Type B pancreatic cell (in vitro differentiated cells): ENCODE data around the gene RAP2A. TPM values are rescaled to one million over a fixed set of nuclear protein-coding genes. Genes with fewer than 3 reads are reported as not detected.

Experiments used
- DNase-seq: peaks from one replicate; pipeline ENCODE4 v3.0.0; 2021; ENCODE audit warnings: mixed read lengths; ENCODE audit not compliant: unreplicated experiment; ENCODE audit errors: extremely low spot score
- H3K27ac Mint-ChIP-seq: 2 replicates; pipeline ENCODE4 v1.8.0; 2021; ENCODE audit warnings: mild to moderate bottlenecking, mixed read lengths
- H3K27me3 Mint-ChIP-seq: 2 replicates; pipeline ENCODE4 v1.8.0; 2021; ENCODE audit warnings: mixed read lengths
- H3K36me3 Mint-ChIP-seq: 2 replicates; pipeline ENCODE4 v1.8.0; 2021; ENCODE audit warnings: mixed read lengths
- H3K4me1 Mint-ChIP-seq: one replicate; pipeline ENCODE4 v1.8.0; 2021; ENCODE audit warnings: mixed read lengths; ENCODE audit not compliant: unreplicated experiment
- H3K4me3 Mint-ChIP-seq: 2 replicates; pipeline ENCODE4 v1.8.0; 2021; ENCODE audit warnings: mild to moderate bottlenecking, mixed read lengths
- H3K9me3 Mint-ChIP-seq: 2 replicates; pipeline ENCODE4 v1.8.0; 2021; ENCODE audit warnings: mixed read lengths
- total RNA-seq: library from RNA; stranded (reverse); gene quantifications from 2 replicates; pipeline ENCODE4 v1.2.1, GENCODE V29; 2021; ENCODE audit warnings: low replicate concordance
- TF ChIP-seq, protein P1 (sequence below): fragments of 200-600 bp; sonication (generic); conservative IDR thresholded peaks from 2 replicates; pipeline ENCODE4 v1.5.0; 2021; ENCODE audit warnings: antibody characterized with exemption, mild to moderate bottlenecking

Gene RAP2A
- total RNA-seq, 1 donor from 2014 or later: 37.5 TPM

DNA sequence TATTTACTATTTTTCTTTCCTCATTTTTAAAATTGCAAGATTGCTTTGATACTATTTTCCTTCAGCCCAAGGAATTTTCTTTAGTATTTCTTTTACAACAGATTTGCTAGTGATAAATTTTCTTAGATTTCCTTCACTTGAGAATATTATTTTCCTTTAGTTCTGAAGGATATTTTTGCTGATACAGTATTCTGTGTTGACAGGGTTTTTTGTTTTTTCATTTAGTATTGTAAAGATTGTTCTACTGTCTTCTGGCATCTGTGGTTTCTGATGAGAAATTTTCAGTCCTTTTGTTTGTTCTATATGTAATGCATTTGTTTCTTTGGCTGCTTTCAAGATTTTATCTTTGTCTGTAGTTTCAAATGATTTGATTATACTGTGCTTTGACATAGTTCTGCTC is 20.7 kb downstream of the RAP2A start:
- TF ChIP-seq, protein P1, sequence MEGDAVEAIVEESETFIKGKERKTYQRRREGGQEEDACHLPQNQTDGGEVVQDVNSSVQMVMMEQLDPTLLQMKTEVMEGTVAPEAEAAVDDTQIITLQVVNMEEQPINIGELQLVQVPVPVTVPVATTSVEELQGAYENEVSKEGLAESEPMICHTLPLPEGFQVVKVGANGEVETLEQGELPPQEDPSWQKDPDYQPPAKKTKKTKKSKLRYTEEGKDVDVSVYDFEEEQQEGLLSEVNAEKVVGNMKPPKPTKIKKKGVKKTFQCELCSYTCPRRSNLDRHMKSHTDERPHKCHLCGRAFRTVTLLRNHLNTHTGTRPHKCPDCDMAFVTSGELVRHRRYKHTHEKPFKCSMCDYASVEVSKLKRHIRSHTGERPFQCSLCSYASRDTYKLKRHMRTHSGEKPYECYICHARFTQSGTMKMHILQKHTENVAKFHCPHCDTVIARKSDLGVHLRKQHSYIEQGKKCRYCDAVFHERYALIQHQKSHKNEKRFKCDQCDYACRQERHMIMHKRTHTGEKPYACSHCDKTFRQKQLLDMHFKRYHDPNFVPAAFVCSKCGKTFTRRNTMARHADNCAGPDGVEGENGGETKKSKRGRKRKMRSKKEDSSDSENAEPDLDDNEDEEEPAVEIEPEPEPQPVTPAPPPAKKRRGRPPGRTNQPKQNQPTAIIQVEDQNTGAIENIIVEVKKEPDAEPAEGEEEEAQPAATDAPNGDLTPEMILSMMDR: no peak
- Mint-ChIP-seq H3K27me3 (no peaks in the 10 kb centered on the region), H3K4me1 (peaks cover 6% of the 10 kb centered on the region), H3K4me3 (no peak overlapping the region), H3K36me3 (peaks cover 36% of the 10 kb centered on the region), H3K27ac (no peak overlapping the region), H3K9me3 (peaks cover 17% of the 10 kb centered on the region)
- DNase-seq: no peak

DNA sequence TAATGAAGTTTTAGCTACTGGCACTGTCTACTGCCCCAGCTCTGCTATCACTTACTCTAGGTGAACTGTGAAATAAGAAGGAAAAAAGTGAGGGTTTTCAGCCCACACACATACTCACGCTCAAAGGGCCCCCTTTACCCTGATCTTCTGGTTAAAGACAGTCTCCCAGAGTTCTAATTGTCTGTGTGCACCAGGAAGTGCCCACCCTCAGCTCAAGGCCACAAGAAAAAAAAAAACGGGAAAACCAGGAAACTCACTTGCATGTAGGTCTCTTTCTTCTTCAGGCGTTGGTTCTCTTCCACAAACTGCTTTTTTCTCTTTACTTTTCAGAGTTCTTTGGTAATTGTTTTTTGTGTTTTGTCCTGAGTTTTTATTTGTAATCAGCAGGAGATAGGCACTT is 22.1 kb downstream of the RAP2A start:
- no peaks in the 10 kb centered on the region for H3K27me3 Mint-ChIP-seq
- H3K9me3 Mint-ChIP-seq: peaks cover 17% of the 10 kb centered on the region
- H3K36me3 Mint-ChIP-seq: peaks cover 45% of the 10 kb centered on the region
- no peak overlapping the region for H3K4me3 Mint-ChIP-seq
- TF ChIP-seq, protein P1: no peak
- H3K27ac Mint-ChIP-seq: no peak overlapping the region
- H3K4me1 Mint-ChIP-seq: peaks cover 17% of the 10 kb centered on the region
- DNase-seq: no peak

- Mint-ChIP-seq H3K27me3 (no peaks in the 10 kb centered on the region), H3K9me3 (peaks cover 11% of the 10 kb centered on the region), H3K36me3 (peaks cover 46% of the 10 kb centered on the region), H3K27ac (no peak overlapping the region), H3K4me3 (no peak overlapping the region), H3K4me1 (peaks cover 17% of the 10 kb centered on the region)
- DNase-seq: no peak
- TF ChIP-seq, protein P1: no peak
Measured at GRCh38 chr13:97459215-97459777, 25.3 kb downstream of the RAP2A start.

DNA sequence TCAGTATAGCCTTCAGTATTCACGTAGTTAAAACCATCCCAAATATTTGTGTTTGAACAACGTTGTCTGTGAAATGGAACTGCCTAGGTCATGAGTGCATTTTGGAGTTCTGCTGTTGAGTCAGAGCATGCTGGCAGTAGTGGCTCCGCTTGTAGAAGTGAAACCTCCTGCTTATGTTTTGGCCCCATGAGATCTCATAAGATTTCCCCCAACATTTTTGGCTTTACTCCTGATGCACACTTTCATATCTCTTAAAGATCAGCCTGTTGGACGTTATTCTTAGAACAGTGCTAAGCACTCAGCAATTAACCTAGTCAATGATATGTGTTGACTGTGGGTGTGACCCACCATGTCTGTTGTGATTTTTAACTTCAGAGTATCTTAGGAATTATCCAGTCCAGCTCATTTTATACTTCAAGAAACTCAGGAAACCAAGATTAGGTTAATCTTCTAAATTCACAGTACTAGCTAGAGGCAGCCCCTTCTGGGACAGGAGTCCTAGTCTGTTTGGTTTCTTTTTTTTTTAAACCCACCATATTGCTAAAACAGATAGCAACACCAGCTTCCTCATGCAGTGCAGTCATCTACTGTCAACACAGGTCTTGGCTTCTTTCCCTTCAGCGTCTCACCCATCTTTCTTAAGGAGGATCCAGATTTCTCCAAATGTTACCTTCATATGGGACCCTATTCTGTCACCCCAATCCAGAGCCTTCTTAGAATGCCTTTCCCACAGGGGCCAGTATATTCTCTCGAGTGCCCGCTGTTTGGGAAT is 26.2 kb downstream of the RAP2A start:
- Mint-ChIP-seq H3K9me3 (peaks cover 5% of the 10 kb centered on the region), H3K36me3 (peaks cover 41% of the 10 kb centered on the region), H3K27me3 (no peaks in the 10 kb centered on the region), H3K4me3 (no peak overlapping the region), H3K4me1 (peaks cover 17% of the 10 kb centered on the region), H3K27ac (no peak overlapping the region)
- TF ChIP-seq, protein P1: no peak
- DNase-seq: no peak

GRCh38 chr13:97460853-97461252 is 26.9 kb downstream of the RAP2A start:
- DNase-seq: no peak
- Mint-ChIP-seq H3K36me3 (peaks cover 40% of the 10 kb centered on the region), H3K4me3 (no peak overlapping the region), H3K4me1 (peaks cover 17% of the 10 kb centered on the region), H3K9me3 (no peaks in the 10 kb centered on the region), H3K27ac (no peak overlapping the region), H3K27me3 (no peaks in the 10 kb centered on the region)
- TF ChIP-seq, protein P1: no peak
